GM19452 (cell line): ENCODE measurements around the gene HRH2.

Experiments used
- ATAC-seq: cut with Tn5 transposase; IDR thresholded peaks from one replicate; pipeline ENCODE4 v1.9.1; 2021; ENCODE audit not compliant: unreplicated experiment

The HRH2 gene

DNA sequence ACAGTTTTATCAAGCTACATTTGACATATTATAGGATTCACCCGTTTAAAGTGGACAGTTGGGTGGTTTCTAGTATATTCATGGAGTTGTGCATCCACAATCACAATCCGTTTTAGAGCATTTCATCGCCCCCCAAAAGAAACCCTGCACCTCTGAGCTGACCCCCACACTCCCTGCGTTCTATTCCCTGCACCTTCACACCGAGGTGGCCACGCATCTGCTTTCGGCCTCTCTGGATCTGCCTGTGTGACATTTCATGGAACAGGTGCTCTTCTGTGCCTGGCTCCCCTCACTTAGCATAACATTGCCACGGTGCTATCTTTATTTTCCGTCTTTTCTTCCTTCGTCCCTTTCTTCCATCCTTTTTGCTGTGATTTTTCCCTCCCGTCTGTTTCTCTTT, 32.7 kb downstream of the HRH2 start:
- no peak for ATAC-seq

DNA sequence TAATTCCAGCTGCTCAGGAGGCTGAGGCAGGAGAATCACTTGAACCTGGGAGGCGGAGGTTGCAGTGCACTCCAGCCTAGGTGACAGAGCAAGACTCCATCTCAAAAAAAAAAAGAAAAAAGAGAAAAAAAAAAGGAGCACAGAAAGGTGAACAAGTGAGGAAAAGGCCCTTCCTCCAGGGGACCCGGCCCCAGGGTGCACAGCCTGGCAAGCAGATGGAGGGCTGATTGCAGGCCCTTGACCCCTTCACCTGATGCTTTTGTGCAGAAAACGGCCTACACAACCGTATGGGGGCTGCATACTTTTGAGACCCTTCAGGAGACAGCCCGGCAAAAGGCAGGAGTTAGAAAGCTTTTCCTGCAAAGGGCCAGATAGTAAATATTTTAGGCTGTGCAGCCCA, 33.9 kb downstream of the HRH2 start:
- ATAC-seq: no peak

DNA sequence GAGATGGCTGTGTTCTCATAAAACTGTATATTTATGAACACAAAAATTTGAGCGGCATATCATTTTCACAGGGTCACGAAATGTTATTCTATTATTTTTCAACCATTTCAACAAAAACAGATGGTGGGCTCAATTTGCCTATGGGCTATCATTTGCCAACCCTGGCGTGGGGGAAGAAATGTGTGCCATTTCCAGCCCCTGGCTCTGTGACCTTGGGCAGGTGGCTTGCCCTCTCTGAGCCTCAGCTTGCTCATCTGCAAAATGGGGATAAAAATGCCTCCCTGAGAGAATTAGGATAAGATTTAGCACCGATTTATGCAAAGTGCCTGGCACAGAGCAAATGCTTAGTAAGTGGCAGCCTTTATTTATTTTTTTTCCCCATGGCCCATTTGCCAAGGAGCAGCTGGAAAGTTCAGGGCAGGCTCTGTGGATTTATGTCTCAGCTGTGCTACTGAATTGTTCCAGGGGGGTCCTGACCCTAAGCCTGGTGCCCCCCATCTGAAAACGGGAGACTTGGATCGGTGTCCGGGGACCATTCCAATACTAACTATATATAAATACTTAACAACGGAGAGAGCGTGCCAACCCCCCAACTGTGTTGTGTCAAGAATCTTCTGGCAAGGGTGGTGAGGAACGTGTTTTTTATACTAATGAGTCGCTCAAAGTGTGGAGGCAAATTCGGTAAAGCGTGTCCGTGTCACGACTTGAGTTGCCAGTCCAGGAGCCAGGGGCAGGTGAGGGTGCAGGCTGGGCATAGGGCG, 34.5 kb downstream of the HRH2 start:
- ATAC-seq: no peak

DNA sequence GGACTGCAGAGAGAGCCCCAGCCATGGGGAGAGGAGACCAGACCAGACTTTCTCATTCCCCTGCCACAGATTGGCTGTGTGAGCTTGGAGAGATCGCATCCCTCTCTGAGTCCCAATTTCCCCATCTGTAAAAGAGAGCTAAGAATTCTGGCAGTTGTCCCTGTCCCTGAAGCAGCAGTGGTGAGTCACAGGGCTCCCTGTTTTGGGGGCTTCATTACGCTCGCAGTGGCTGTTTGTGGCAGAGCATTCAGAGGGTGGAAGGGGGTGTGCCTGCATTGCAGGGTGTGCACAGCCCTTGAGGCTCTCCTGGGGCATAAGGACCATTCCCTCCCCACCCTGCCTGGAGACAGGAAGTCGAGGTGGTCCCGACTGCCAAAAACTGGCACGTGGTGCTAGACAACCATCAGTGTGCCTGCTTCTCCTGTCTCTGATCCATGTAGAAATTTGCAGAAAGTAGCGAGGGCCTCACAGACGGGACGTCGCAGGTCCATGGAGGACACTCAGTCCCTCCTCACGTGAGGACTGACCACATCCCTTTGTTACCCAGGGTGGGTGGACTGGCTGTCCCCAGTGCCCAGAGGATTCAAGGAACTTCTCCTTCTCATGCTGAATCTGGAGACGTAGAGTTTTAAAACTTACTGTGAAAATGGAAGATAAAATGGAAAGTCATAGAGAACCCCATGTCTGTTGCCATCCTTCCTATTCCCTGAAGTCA, 35.3 kb downstream of the HRH2 start:
- no peak for ATAC-seq

DNA sequence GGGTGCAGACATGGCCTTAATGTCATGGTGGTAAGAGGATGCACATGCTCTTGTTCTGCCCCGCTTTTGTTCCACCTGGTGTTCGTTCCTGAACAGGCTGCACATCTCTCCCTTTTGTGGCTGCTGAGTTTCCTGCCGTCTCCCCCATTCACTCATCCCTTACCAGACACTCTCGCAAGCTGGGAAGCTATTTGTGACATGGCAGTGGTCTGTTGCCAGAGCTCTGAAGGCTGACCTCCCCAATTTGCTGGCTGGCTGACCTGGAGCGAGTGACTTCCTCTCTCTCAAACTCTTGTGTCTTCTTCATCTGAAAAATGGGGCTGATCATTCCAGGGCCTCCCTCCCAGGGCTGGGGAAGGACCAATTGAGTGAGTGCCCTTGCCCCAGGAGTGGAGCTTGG, 35.9 kb downstream of the HRH2 start:
- no peak for ATAC-seq

DNA sequence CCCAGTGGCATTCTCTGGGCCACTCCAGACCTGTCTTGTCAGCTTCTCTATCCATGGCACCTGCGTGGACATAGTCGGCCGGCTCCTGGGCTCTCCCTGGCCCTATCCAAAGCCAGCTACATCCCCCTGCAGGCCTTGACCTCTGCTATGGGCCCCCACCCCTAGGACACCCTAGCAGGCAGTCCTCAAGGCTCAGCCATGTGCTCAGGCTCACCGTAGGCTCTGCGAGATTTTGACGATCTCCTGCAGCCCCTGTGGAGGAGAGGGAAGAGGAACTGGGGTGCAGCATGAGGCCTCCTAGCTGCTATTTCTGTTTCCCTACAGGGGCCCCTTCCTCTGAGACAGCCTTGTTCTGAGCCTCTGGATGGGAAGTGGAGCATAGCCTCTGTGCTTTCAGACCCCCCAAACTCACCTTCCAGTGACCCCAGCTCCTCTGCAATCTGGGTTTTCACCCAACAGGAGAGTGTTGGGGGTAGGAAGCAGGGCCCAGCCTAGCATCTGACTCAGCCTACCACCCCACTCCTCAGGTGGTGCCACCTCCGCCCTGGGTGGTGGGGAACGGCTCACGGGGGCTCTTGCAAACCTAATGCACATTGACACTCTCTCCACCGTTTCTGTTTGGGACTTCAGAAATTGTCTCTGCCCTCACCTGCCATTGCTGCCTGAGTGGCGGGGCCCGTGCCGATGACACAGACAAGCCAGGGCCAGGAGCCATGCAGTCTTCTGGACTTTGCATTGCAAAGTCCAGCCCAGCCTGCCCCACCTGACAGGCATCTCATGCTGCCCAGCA, 36.7 kb downstream of the HRH2 start:
- no peak for ATAC-seq

DNA sequence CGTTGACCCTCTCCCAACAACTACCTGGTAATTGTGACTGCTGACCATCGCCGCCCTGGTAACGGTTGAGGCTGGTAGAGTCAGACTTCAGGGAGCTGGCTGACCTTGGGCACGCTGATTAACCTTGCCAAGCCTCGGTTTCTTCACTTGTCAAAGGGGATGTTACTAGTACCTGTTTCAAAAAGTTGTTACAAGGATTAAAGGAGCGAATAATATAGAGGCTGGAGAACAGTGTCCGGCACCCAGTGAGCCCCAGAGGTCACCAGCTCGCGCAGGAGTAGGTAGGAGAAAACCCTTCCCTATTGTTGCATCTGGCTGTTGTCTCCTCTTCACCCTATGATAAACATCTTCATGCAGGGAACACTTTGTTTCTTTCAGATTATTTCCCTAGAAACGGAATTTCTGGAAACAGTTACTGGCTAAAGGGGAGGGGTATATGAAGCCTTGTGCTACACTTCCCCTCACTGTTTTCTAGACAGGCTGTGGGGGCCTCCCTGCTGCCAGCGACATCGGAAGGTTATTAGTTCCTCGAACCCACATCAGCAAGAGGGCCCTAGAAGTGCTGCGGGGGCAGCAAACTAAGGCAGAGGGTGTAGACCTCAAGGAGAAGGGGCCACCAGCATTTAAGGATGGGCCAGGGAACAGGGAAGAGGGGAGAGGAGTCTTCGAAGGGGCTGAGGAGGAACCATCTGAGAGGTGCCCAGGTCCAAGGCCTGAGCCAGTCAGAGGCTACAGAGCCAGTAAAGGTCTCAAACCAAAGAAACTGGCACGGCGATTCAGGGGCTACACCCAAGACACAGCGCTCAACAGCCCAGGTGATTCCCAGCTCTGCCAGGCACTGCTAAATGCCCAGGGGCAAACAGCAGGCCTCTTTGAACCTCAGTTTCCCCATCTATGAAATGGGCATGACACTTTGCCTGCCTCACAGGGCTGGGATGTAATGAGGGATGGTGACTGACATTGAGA, 37.6 kb downstream of the HRH2 start:
- ATAC-seq: no peak

DNA sequence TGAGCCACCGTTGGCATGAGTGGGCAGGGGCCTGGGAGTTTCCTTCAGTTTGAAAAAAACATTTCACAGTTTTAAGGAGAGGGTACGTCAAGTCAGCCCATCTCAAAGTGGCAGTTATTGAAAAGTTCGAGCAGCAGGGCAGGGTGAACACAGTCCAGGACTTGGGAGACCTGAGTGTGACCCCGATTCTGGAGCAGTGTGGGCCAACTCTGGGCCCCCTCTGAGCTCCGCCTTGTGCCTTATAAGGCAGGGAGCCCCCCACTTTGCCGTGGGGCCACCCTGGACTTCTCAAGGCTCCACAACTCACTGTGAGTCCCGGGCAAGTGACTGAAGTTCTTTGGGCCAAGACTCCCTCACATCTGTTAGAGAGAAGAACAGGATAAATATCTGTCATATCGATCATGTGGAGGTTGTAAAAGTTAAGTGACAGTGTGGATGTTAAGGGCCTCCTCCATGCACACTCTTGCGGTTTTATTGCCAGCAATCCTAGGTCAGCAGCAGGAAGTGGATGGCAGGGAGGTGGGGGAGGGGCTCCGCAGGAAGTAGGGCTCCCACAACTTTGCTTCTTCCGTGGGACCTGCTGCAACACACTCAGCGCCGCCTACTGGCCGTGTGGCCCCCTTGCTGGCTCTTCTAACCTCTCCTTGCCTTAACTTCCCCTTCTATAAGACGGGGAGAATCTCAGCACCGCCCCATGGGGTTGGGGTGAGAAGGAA, 38.4 kb downstream of the HRH2 start:
- no peak for ATAC-seq

DNA sequence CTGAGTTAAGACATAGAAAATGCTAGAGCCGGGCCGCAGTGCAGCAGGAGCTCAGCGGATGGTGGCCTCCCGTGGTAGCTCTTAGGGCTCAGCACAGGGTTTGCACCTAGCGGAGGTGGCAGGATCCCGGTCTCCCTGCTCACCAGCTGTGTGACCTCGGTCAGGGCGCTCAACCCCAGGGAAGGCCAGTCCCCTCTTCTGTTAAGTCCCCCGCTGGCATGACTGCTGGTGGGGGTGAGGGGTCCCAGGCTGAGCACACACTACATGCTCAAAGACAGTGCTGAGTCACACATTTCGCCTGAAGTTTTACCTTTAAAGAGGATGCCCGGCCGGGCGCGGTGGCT, 39.0 kb downstream of the HRH2 start:
- ATAC-seq: no peak

DNA sequence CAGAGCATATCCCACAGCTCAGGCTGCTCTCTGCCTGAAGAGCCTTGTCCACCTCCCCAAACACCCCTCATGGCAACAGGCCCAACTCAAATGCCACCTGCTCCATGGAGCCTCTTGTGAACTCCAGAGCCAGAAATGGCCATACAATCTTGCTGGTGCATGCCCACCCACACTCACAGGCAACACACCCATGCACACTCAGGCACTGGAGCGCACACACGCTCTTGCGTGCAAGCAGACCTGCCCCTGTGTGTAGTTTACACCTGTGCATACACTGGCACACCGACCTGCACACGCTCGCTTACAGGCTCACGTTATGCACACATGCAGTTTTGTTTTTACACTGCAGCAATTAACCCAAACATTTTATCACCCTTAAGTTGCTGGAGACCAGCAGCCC, 40.0 kb downstream of the HRH2 start:
- no peak for ATAC-seq

DNA sequence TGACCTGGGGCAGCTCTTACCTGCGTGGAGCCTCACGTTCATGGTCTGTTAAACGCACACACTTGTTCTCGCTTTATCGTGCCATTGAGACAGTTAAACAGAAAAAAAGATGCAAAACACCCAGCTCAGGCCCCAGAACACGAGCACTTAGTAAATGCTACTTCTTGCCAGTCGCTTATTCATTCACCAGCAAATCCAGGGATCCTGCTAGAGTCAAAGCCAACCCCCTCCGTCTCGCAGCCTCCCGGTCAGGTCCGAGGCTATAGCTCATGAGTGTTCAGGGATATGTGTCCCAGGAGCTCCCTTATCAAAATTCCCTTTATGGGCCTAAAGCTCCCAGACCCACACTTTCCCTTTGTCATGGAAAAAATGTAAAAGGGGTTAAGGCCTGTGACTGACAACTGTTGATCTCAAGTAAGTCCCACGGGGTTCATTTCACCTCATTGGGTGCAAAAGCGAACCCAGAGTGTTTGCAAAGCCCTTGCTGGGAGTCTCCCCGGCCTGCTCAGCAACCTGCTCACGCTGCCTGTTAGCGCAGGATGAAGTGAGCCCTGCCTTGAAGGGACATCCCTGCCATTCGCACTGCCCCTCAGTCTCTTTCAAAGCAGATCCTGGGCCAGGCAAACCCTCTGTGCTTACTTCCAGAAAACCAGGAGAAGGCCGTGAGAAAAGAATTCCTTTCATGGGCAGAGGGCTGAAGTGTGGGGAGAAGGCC, 40.7 kb downstream of the HRH2 start:
- no peak for ATAC-seq

DNA sequence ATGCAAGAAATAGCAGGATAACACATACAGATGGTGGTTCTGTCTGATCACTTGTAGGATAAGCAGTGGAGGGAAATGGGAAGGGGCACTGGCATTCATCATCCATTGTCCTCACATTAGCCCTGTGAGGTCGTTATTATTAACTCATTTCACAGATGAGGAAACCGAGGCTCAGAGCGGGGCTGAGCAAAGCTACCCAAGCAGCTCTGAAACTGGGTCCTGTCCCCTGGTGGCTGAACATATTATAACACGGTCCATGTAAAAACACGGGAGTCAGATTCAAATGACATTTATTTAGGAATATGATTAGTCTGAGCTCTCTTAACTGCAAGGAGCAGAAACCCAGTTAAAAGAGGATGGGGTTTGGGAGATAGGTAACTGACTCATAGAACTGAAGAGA, 43.1 kb downstream of the HRH2 start:
- ATAC-seq: no peak

DNA sequence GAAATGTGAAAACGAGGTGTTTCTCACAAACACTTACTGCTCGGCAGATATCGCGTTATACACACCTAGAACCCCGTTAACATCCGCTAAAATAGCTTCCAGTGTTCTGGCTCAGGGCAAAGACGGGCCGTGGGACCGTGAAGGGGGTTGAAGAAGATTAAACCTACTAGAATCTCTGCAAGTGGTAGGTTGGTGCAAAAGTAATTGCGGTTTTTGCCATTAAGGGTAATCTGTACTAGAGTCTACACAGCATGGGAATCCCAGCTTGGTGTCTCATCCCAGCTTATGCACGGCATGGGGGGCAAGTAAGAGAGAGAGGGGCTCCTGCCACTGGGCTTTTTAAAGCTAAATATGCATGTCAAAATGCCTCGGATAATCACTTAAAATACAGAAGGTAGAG, 43.9 kb downstream of the HRH2 start:
- no peak for ATAC-seq

DNA sequence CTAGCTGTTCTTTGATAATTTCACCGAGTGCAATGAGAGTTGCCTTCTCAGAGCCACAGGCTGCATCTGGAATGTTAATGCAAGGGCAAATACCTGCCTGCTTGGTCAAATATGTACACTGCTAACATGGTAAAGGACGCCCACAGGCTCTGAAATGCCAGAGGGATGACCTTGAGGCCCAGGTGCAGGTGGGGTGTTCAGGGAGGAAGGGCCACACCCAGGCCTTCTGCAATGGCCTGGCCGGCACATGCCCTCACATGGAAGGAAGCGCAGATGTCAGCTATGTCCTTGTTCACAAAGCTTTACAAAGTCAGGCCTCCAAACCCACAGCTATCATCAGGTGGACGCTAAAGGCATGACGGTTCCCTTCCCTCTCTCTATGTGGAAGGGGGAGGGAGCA, 48.6 kb downstream of the HRH2 start:
- no peak for ATAC-seq

DNA sequence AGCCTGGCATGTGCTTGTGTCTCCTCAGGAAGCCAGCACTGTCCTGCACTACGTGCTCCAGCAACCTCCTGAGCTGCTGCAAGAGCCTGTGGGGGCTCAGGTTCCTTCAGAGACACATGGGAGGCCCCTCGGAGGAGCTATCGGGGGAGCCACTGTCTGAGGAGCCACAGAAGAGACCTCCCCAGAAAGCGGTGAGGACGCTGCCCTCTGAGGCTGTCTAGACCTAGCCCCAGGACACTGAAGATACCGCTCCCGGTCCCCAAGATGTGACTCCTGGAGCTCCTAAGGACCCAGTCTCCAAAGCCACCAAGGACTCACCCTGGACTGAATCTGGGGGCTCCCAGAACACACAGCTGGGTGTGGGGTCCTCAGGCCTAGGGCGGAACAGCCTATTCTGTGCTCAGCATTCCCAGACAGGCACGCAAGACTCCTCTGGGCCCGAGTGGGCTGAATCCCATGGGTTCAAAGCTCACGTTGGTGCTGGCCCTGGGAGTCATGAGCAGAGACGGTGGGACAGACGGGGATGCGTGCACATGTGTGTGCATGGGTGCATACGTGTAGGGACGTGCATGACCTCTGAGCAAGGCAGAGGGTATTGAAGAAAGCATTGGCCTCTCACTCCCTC, 50.0 kb downstream of the HRH2 start:
- no peak for ATAC-seq

DNA sequence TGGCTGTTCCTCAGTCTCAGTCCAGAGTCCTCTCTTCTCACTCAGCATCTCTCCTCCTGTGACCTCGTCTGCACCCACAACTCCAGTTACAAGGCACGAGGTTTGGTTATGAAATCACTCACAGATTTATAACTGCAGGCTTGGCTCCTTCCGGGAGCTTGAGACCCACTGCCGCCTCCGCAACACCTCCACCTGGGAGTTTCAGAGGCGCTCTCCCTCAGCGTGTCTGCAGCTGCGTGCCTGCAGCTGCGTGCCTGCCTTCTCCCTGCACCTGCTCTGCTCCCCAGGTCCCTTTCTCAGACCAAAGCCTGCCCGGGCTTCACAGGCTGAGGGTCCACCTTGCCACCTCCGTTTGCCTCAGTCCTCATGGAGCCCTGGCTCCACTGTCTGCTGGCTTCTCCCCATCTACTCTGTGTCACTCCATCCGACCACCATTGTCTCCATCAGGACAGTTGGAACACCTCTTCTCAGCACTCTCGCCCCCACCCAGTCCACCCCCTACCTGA, 51.5 kb downstream of the HRH2 start:
- no peak for ATAC-seq

DNA sequence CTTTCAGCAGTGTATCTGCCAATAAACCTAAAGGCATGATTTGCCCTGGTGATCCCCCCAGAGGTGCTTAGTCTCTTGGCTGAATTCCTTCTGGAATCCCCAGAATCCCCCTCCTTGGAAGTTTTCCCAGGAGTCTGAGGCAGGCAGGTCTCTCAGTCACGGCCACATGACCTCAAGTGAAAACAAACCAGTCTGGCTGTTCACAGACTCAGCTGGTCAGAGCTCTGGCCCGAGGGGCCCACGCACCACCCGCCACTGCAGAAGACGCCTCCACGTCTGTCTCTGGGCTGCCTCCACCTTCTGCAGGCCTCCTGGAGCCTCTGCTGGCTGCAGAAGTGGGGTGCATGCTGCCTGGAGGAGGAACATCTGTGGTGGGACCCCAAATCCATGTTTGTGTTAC, 52.5 kb downstream of the HRH2 start:
- no peak for ATAC-seq

DNA sequence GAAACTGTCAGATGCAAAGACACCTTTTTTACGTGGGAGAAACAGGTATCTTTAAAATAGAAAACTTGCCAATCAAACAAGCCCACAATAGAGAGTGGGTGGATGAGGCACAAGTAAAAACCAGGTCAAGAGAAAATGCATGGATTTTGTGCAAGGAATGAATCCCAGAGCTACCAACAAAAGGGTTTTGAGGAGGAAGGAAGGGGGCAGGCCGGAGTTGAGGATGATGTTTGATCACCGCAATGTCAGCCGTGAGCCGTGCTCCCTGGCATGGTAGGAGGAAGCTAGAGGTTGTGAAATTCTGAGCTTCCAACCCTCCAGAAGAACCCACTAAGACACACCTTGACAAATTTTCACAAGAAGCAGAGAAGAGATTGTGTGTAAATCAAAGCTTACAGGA, 53.2 kb downstream of the HRH2 start:
- ATAC-seq: no peak
